ENCODE measurements around the gene CBR1.

DNA sequence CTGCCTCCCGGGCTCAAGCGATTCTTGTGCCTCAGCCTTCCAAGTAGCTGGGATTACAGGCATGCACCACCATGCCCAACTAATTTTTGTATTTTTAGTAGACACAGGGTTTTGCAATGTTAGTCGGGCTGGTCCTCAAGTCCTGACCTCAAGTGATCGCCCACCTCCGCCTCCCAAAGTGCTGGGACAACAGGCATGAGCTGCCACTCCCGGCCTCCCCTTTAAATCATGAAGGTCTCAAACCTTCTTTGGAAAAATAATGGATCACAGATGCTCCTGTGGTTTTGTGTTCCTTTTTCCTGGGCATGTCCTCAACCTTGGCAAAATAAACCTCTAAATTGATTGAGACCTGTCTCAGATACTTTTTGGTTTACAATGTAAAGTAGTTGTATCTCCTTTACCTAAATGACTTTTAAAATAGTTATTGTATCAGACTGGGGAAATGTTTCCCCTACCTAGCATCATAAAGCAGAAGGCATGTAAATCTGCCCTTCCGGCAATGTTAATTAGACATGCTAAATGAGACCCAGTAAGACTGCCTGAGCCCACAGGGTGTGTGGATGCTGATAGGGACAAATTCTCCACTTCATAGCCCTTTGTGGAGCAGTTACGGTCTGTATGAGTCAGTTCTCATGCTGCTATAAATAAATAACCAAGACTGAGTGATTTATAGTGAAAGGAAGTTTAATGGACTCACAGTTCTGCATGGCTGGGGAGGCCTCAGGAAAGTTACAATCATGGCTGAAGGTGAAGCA is 27.8 kb downstream of the CBR1 start:
- TF ChIP-seq POLR2AphosphoS5 (IDR thresholded peaks at IDR 0.05) (no peak), EP300 (conservative IDR thresholded peaks at IDR 0.05; ENCODE audit: poor library complexity, severe bottlenecking) (no peak)
- TF ChIP-seq, protein P1, sequence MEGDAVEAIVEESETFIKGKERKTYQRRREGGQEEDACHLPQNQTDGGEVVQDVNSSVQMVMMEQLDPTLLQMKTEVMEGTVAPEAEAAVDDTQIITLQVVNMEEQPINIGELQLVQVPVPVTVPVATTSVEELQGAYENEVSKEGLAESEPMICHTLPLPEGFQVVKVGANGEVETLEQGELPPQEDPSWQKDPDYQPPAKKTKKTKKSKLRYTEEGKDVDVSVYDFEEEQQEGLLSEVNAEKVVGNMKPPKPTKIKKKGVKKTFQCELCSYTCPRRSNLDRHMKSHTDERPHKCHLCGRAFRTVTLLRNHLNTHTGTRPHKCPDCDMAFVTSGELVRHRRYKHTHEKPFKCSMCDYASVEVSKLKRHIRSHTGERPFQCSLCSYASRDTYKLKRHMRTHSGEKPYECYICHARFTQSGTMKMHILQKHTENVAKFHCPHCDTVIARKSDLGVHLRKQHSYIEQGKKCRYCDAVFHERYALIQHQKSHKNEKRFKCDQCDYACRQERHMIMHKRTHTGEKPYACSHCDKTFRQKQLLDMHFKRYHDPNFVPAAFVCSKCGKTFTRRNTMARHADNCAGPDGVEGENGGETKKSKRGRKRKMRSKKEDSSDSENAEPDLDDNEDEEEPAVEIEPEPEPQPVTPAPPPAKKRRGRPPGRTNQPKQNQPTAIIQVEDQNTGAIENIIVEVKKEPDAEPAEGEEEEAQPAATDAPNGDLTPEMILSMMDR (IDR thresholded peaks at IDR 0.05; ENCODE audit: poor library complexity, severe bottlenecking) = no peak
